GM19324 (cell line): Measurements from ENCODE around the gene HHAT.

Experiments
- ATAC-seq: cut with Tn5 transposase; IDR thresholded peaks from one replicate; pipeline ENCODE4 v1.9.1; 2021; ENCODE audit warnings: mild to moderate bottlenecking, moderate library complexity; ENCODE audit not compliant: unreplicated experiment, low FRiP score

The HHAT gene

GRCh38 chr1:210531475-210532222 is 202.9 kb downstream of the HHAT start:
- no peak for ATAC-seq

GRCh38 chr1:210532223-210532598 is 203.5 kb downstream of the HHAT start:
- ATAC-seq: no peak

GRCh38 chr1:210535761-210536160 is 207.1 kb downstream of the HHAT start:
- no peak for ATAC-seq

GRCh38 chr1:210536254-210536961 is 207.7 kb downstream of the HHAT start:
- ATAC-seq: no peak

- no peak for ATAC-seq
These were observed 211.6 kb downstream of the HHAT start for GRCh38 chr1:210540288-210540687.

GRCh38 chr1:210541680-210542358 is 213.1 kb downstream of the HHAT start:
- ATAC-seq: no peak

GRCh38 chr1:210551899-210552298 is 223.2 kb downstream of the HHAT start:
- ATAC-seq: no peak

GRCh38 chr1:210553711-210554110 is 225.0 kb downstream of the HHAT start:
- ATAC-seq: no peak

GRCh38 chr1:210554382-210554781 is 225.7 kb downstream of the HHAT start:
- ATAC-seq: no peak

- no peak for ATAC-seq
These were observed 227.8 kb downstream of the HHAT start for GRCh38 chr1:210556475-210556874.

GRCh38 chr1:210557426-210558077 is 228.8 kb downstream of the HHAT start:
- ATAC-seq: no peak

GRCh38 chr1:210558302-210558701 is 229.6 kb downstream of the HHAT start:
- no peak for ATAC-seq

GRCh38 chr1:210565306-210565705 is 236.6 kb downstream of the HHAT start:
- ATAC-seq: no peak

GRCh38 chr1:210568631-210569030 is 239.9 kb downstream of the HHAT start:
- no peak for ATAC-seq

- no peak for ATAC-seq
These were observed 241.4 kb downstream of the HHAT start for GRCh38 chr1:210570116-210570515.

- no peak for ATAC-seq
These were observed 242.9 kb downstream of the HHAT start for GRCh38 chr1:210571356-210572284.

GRCh38 chr1:210573141-210573540 is 244.4 kb downstream of the HHAT start:
- ATAC-seq: no peak

- ATAC-seq: no peak
These were observed 253.7 kb downstream of the HHAT start for GRCh38 chr1:210582205-210582970.

GRCh38 chr1:210584439-210585113 is 255.9 kb downstream of the HHAT start:
- ATAC-seq: peak; percentile 55
